Measurements from ENCODE around the gene SYTL3.

The SYTL3 gene

GRCh38 chr6:158636778-158637177 lies 13.1 kb upstream of the SYTL3 start:
- no peak for DNase-seq (ENCODE audit: low read depth)
- TF ChIP-seq, protein P1, sequence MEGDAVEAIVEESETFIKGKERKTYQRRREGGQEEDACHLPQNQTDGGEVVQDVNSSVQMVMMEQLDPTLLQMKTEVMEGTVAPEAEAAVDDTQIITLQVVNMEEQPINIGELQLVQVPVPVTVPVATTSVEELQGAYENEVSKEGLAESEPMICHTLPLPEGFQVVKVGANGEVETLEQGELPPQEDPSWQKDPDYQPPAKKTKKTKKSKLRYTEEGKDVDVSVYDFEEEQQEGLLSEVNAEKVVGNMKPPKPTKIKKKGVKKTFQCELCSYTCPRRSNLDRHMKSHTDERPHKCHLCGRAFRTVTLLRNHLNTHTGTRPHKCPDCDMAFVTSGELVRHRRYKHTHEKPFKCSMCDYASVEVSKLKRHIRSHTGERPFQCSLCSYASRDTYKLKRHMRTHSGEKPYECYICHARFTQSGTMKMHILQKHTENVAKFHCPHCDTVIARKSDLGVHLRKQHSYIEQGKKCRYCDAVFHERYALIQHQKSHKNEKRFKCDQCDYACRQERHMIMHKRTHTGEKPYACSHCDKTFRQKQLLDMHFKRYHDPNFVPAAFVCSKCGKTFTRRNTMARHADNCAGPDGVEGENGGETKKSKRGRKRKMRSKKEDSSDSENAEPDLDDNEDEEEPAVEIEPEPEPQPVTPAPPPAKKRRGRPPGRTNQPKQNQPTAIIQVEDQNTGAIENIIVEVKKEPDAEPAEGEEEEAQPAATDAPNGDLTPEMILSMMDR (IDR thresholded peaks at IDR 0.05; ENCODE audit: insufficient read depth, low read depth, low read length, missing control alignments) = no peak
- H3K4me3 ChIP-seq (ENCODE audit: low read length) = no peak overlapping the region

DNA sequence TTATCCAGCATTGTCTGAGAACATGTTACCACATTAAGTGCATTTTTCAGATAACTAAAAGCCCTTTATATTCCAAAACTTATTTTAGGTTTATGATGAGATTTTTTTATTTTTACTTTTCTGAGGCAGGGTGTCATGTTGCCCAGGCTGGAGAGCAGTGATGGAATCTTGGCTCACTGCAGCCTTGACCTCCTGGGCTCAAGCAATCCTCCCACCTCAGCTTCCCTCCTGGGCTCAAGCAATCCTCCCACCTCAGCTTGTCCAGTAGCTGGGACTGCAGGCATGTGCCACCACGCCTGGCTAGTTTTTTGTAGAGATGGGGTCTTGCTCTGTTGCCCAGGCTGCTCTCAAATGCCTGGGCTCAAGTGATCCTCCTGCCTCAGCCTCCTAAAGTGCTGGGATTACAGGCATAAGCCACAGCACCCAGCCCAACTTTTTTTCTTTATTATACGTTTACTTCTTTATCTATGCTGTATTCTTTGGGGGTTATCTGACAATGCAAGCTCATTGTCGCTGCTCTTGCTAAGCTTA lies 11.5 kb upstream of the SYTL3 start:
- TF ChIP-seq, protein P1 (IDR thresholded peaks at IDR 0.05; ENCODE audit: insufficient read depth, low read depth, low read length, missing control alignments) = no peak
- DNase-seq (ENCODE audit: low read depth) = no peak
- no peak overlapping the region for H3K4me3 ChIP-seq (ENCODE audit: low read length)

GRCh38 chr6:158639056-158639455 lies 10.8 kb upstream of the SYTL3 start:
- no peak for DNase-seq (ENCODE audit: low read depth)
- TF ChIP-seq, protein P1 (IDR thresholded peaks at IDR 0.05; ENCODE audit: insufficient read depth, low read depth, low read length, missing control alignments) = no peak
- no peak overlapping the region for H3K4me3 ChIP-seq (ENCODE audit: low read length)

DNA sequence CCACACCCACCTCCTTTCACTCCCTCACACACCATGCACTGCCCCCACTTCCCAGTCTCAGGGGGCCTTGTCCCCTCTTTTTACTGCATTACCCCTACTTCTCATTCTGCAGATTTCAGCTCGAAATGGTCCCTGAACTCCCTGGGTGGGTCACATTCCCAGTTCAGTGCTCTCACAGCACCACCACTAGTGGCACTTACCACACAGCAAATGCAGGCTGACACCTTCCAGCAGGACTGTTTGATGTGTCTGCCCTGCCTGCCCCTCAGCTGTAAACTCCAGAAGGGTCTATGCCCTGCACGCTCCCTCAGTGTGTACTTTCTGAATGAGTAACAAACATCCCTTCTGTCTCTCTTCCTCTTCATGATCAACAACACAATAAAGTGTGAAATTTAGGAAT lies 9.3 kb upstream of the SYTL3 start:
- no peak overlapping the region for H3K4me3 ChIP-seq (ENCODE audit: low read length)
- TF ChIP-seq, protein P1 (IDR thresholded peaks at IDR 0.05; ENCODE audit: insufficient read depth, low read depth, low read length, missing control alignments) = no peak
- no peak for DNase-seq (ENCODE audit: low read depth)

DNA sequence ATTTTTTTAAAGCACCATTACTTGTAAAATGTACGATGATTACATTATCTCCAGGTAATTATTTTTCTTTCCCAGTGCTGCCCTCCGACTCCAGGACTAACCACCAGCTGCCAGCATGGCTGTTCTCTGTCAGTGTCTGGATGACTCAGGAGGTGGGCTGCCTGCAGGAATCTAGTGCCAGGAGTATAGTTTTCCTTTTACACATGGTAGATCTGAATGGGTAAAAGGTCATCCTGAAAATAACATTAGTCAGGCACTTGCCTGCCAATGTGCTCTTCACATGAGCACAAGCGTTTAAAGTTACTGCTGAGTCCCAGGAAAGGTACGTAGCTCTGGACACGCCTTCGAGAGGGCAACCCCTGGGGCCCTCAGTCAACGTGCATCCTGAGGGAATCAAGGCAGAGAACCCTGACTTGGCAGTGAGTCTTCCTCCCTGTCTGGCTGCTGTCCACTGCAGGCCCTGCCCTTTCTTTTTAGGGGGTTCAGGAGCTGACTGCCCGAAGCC lies 7.7 kb upstream of the SYTL3 start:
- peak overlapping the region; percentile 4 for H3K4me3 ChIP-seq (ENCODE audit: low read length)
- DNase-seq (ENCODE audit: low read depth) = peak; percentile 91
- TF ChIP-seq, protein P1 (IDR thresholded peaks at IDR 0.05; ENCODE audit: insufficient read depth, low read depth, low read length, missing control alignments) = no peak

- H3K4me3 ChIP-seq (ENCODE audit: low read length) = peak overlapping the region; percentile 88
- DNase-seq (ENCODE audit: low read depth) = no peak
- TF ChIP-seq, protein P1 (IDR thresholded peaks at IDR 0.05; ENCODE audit: insufficient read depth, low read depth, low read length, missing control alignments) = no peak
Measured at GRCh38 chr6:158643836-158644230, 6.0 kb upstream of the SYTL3 start.
